ENCODE measurements around the gene COA6.
"Not testable (repeated sequence)": the region's sequence is repeated elsewhere in the genome, so short reads cannot be mapped to it uniquely, and the experiment has no call there.

The COA6 gene

DNA sequence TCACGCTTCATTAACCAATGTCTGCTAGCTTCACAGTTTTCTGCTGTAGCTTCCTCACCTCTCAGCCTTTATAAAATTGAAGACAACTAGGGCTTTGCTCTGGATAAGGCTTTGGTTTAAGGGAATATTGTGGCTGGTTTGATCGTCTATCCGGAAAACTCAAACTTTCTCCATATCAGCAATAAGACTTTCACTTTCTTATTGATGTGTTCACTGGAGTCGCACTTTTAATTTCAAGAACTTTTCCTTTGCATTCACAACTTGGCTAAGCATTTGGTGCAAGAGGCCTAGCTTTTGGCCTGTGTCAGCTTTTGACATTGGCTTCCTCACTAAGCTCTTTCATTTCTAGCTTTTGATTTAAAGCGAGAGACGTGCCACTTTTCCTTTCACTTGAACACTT lies 12.9 kb downstream of the COA6 start:
- no peak for FAIRE-seq
- TF ChIP-seq PAX5 (IDR thresholded peaks at IDR 0.05; ENCODE audit: insufficient read depth, low read length, severe bottlenecking) (no peak), POLR2AphosphoS5 (IDR thresholded peaks at IDR 0.05; ENCODE audit: low read depth, low read length) (no peak), POLR2A (IDR thresholded peaks at IDR 0.05; ENCODE audit: low read depth, low read length) (no peak), SPI1 (IDR thresholded peaks at IDR 0.05; ENCODE audit: low read depth, low read length) (no peak), TAF1 (IDR thresholded peaks at IDR 0.05; ENCODE audit: low read depth, low read length) (no peak), POU2F2 (IDR thresholded peaks at IDR 0.05; ENCODE audit: low read depth, low read length) (no peak)
- no peak for DNase-seq (ENCODE audit: insufficient read length, low spot score)

- no peak for FAIRE-seq
- DNase-seq (ENCODE audit: insufficient read length, low spot score), result no peak
- no peak for TF ChIP-seq SPI1 (IDR thresholded peaks at IDR 0.05; ENCODE audit: low read depth, low read length)
- no peak for TF ChIP-seq POU2F2 (IDR thresholded peaks at IDR 0.05; ENCODE audit: low read depth, low read length)
- no peak for TF ChIP-seq POLR2A (IDR thresholded peaks at IDR 0.05; ENCODE audit: low read depth, low read length)
- no peak for TF ChIP-seq POLR2AphosphoS5 (IDR thresholded peaks at IDR 0.05; ENCODE audit: low read depth, low read length)
- no peak for TF ChIP-seq TAF1 (IDR thresholded peaks at IDR 0.05; ENCODE audit: low read depth, low read length)
- TF ChIP-seq PAX5 (IDR thresholded peaks at IDR 0.05; ENCODE audit: insufficient read depth, low read length, severe bottlenecking), result no peak
These were observed 14.8 kb downstream of the COA6 start for GRCh38 chr1:234388094-234388493.

- DNase-seq (ENCODE audit: insufficient read length, low spot score) (no peak), FAIRE-seq (no peak)
- TF ChIP-seq POU2F2 (IDR thresholded peaks at IDR 0.05; ENCODE audit: low read depth, low read length) (no peak), PAX5 (IDR thresholded peaks at IDR 0.05; ENCODE audit: insufficient read depth, low read length, severe bottlenecking) (no peak), TAF1 (IDR thresholded peaks at IDR 0.05; ENCODE audit: low read depth, low read length) (no peak), POLR2A (IDR thresholded peaks at IDR 0.05; ENCODE audit: low read depth, low read length) (no peak), POLR2AphosphoS5 (IDR thresholded peaks at IDR 0.05; ENCODE audit: low read depth, low read length) (no peak), SPI1 (IDR thresholded peaks at IDR 0.05; ENCODE audit: low read depth, low read length) (no peak)
These were observed 19.9 kb downstream of the COA6 start for GRCh38 chr1:234393190-234393589.

- no peak for DNase-seq (ENCODE audit: insufficient read length, low spot score)
- TF ChIP-seq POU2F2 (IDR thresholded peaks at IDR 0.05; ENCODE audit: low read depth, low read length) (no peak), POLR2AphosphoS5 (IDR thresholded peaks at IDR 0.05; ENCODE audit: low read depth, low read length) (no peak), POLR2A (IDR thresholded peaks at IDR 0.05; ENCODE audit: low read depth, low read length) (no peak), TAF1 (IDR thresholded peaks at IDR 0.05; ENCODE audit: low read depth, low read length) (no peak), PAX5 (IDR thresholded peaks at IDR 0.05; ENCODE audit: insufficient read depth, low read length, severe bottlenecking) (no peak), SPI1 (IDR thresholded peaks at IDR 0.05; ENCODE audit: low read depth, low read length) (no peak)
- FAIRE-seq, result no peak
These were observed 22.0 kb downstream of the COA6 start for GRCh38 chr1:234395297-234395696.

- FAIRE-seq, result no peak
- TF ChIP-seq POU2F2 (IDR thresholded peaks at IDR 0.05; ENCODE audit: low read depth, low read length), result no peak
- no peak for TF ChIP-seq POLR2AphosphoS5 (IDR thresholded peaks at IDR 0.05; ENCODE audit: low read depth, low read length)
- TF ChIP-seq POLR2A (IDR thresholded peaks at IDR 0.05; ENCODE audit: low read depth, low read length), result no peak
- TF ChIP-seq SPI1 (IDR thresholded peaks at IDR 0.05; ENCODE audit: low read depth, low read length), result no peak
- no peak for TF ChIP-seq PAX5 (IDR thresholded peaks at IDR 0.05; ENCODE audit: insufficient read depth, low read length, severe bottlenecking)
- no peak for TF ChIP-seq TAF1 (IDR thresholded peaks at IDR 0.05; ENCODE audit: low read depth, low read length)
- DNase-seq (ENCODE audit: insufficient read length, low spot score), result no peak
These were observed 22.8 kb downstream of the COA6 start for GRCh38 chr1:234396092-234396491.

DNA sequence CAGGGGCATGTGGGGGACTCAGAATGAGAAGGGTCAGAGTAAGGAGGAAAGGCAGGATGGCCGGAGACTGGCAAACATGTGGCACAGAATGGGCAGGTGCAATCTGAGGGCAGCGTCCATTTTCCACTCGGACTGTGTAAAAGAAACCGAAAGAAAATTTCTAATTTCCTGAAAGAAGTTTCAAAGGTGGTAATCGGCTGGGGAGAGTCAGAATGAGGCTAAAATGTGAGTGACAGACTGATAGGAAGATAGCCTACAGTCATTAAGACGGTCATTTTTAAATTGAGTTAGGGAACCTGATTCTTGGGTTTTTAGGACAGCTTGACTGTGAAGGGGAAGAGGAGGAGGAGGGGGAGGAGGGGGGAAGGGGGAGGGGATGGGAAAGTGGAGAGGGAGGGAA lies 23.6 kb downstream of the COA6 start:
- FAIRE-seq (no peak), DNase-seq (ENCODE audit: insufficient read length, low spot score) (no peak)
- no peak for TF ChIP-seq PAX5 (IDR thresholded peaks at IDR 0.05; ENCODE audit: insufficient read depth, low read length, severe bottlenecking)
- TF ChIP-seq POLR2A (IDR thresholded peaks at IDR 0.05; ENCODE audit: low read depth, low read length), result no peak
- TF ChIP-seq POU2F2 (IDR thresholded peaks at IDR 0.05; ENCODE audit: low read depth, low read length), result no peak
- TF ChIP-seq TAF1 (IDR thresholded peaks at IDR 0.05; ENCODE audit: low read depth, low read length), result no peak
- no peak for TF ChIP-seq SPI1 (IDR thresholded peaks at IDR 0.05; ENCODE audit: low read depth, low read length)
- no peak for TF ChIP-seq POLR2AphosphoS5 (IDR thresholded peaks at IDR 0.05; ENCODE audit: low read depth, low read length)

GRCh38 chr1:234397732-234398131 lies 24.5 kb downstream of the COA6 start:
- DNase-seq (ENCODE audit: insufficient read length, low spot score) (no peak), FAIRE-seq (no peak)
- TF ChIP-seq TAF1 (IDR thresholded peaks at IDR 0.05; ENCODE audit: low read depth, low read length), result no peak
- TF ChIP-seq SPI1 (IDR thresholded peaks at IDR 0.05; ENCODE audit: low read depth, low read length), result no peak
- no peak for TF ChIP-seq POLR2A (IDR thresholded peaks at IDR 0.05; ENCODE audit: low read depth, low read length)
- TF ChIP-seq POLR2AphosphoS5 (IDR thresholded peaks at IDR 0.05; ENCODE audit: low read depth, low read length), result no peak
- TF ChIP-seq POU2F2 (IDR thresholded peaks at IDR 0.05; ENCODE audit: low read depth, low read length), result no peak
- TF ChIP-seq PAX5 (IDR thresholded peaks at IDR 0.05; ENCODE audit: insufficient read depth, low read length, severe bottlenecking), result no peak

GRCh38 chr1:234398849-234399381 lies 25.7 kb downstream of the COA6 start:
- TF ChIP-seq POLR2A (IDR thresholded peaks at IDR 0.05; ENCODE audit: low read depth, low read length) (no peak), TAF1 (IDR thresholded peaks at IDR 0.05; ENCODE audit: low read depth, low read length) (no peak), PAX5 (IDR thresholded peaks at IDR 0.05; ENCODE audit: insufficient read depth, low read length, severe bottlenecking) (no peak), POU2F2 (IDR thresholded peaks at IDR 0.05; ENCODE audit: low read depth, low read length) (no peak), SPI1 (IDR thresholded peaks at IDR 0.05; ENCODE audit: low read depth, low read length) (peak; percentile 62), POLR2AphosphoS5 (IDR thresholded peaks at IDR 0.05; ENCODE audit: low read depth, low read length) (0 out of 2 replicates have a peak, but pooled peaks have one; percentile 28)
- peak; percentile 92 for FAIRE-seq
- no peak for DNase-seq (ENCODE audit: insufficient read length, low spot score)

- not testable (repeated sequence) for DNase-seq (ENCODE audit: insufficient read length, low spot score); FAIRE-seq
These were observed 26.3 kb downstream of the COA6 start for GRCh38 chr1:234399515-234399914.

DNA sequence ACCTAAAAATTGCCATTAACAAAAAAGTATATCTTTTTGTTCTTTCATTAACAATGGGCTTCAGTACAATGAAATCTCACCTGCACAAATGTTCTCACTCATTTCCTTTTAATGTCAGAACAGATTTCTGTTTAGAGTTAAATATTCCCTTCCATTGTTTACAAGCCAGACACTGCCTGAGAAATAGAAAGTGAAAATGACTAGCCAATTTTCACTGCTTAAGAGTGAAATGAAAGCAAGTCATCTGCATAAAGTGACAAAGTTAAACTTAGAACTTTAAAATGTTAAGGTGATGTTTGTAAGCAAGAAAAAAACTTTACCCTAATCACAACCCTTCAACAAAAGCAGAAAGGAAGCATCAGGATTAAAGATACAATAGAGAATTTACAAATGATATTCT lies 27.5 kb downstream of the COA6 start:
- FAIRE-seq, result peak; percentile 93
- no peak for TF ChIP-seq TAF1 (IDR thresholded peaks at IDR 0.05; ENCODE audit: low read depth, low read length)
- no peak for TF ChIP-seq SPI1 (IDR thresholded peaks at IDR 0.05; ENCODE audit: low read depth, low read length)
- TF ChIP-seq POLR2A (IDR thresholded peaks at IDR 0.05; ENCODE audit: low read depth, low read length), result no peak
- no peak for TF ChIP-seq PAX5 (IDR thresholded peaks at IDR 0.05; ENCODE audit: insufficient read depth, low read length, severe bottlenecking)
- no peak for TF ChIP-seq POLR2AphosphoS5 (IDR thresholded peaks at IDR 0.05; ENCODE audit: low read depth, low read length)
- TF ChIP-seq POU2F2 (IDR thresholded peaks at IDR 0.05; ENCODE audit: low read depth, low read length), result no peak
- DNase-seq (ENCODE audit: insufficient read length, low spot score), result no peak

Measured in GM12891 (cell line).